ENCODE data around the gene PIK3C2A. TPM values are rescaled to one million over a fixed set of nuclear protein-coding genes. Genes with fewer than 3 reads are reported as not detected.

Gene PIK3C2A
- total RNA-seq, 1 donor from 2014 or later = 48.3 TPM

DNA sequence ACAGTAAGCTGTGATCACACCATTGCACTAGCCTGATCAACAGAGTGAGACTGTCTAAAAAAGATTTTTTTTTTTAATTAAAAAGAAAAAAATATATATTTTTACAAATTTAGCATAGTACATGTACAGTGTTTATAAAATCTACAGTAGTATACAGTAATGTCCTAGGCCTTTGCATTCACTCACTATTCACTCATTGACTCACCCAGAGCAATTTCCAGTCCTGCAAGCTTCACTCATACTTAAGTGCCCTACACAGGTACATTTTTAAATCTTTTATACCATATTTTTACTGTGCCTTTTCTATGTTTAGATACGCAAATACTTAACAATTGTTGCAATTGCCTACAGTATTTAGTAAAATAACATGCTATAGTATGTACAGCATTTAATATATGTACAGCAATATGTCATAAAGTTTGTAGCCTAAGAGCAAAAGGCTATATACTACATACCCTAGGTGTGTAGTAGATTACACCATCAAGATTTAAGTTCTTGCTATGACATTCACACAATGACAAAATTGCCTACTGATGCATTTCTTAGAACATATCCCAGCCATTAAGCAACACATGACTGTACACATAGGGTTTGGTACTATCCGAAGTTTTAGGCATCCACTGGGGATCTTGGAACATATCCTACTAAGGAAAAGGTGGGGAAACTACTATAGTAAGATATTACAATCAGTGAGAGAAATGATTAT is 22.8 kb downstream of the PIK3C2A start:
- no peak for DNase-seq (ENCODE audit: low read depth)
- TF ChIP-seq, protein P1, sequence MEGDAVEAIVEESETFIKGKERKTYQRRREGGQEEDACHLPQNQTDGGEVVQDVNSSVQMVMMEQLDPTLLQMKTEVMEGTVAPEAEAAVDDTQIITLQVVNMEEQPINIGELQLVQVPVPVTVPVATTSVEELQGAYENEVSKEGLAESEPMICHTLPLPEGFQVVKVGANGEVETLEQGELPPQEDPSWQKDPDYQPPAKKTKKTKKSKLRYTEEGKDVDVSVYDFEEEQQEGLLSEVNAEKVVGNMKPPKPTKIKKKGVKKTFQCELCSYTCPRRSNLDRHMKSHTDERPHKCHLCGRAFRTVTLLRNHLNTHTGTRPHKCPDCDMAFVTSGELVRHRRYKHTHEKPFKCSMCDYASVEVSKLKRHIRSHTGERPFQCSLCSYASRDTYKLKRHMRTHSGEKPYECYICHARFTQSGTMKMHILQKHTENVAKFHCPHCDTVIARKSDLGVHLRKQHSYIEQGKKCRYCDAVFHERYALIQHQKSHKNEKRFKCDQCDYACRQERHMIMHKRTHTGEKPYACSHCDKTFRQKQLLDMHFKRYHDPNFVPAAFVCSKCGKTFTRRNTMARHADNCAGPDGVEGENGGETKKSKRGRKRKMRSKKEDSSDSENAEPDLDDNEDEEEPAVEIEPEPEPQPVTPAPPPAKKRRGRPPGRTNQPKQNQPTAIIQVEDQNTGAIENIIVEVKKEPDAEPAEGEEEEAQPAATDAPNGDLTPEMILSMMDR (IDR thresholded peaks at IDR 0.05; ENCODE audit: insufficient read depth, low read length, poor library complexity, severe bottlenecking) = no peak
- Histone ChIP-seq H3K36me3 (ENCODE audit: control insufficient read depth, insufficient read depth, low read length) (no peaks in the 10 kb centered on the region), H3K4me3 (ENCODE audit: low read depth, low read length) (no peak overlapping the region), H3K27me3 (ENCODE audit: control insufficient read depth, insufficient read depth, low read length) (no peaks in the 10 kb centered on the region)

DNA sequence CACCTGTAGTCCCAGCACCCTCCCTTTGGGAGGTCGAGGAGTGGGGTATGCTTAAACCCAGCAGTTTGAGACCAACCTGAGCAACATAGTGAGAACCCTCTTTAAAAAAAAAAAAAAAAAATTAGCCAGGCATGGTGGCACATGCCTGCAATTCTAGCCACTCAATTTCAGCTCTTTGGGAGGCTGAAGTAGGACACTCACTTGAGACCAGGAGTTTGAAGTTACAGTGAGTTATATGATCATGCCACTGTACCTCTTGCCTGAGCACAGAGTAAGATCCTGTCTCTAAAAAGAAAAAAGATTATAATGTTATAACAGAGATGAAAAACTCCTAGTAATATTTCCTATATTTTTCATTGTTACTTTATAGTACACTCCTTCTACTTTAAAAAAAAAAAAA is 23.9 kb downstream of the PIK3C2A start:
- TF ChIP-seq, protein P1 (IDR thresholded peaks at IDR 0.05; ENCODE audit: insufficient read depth, low read length, poor library complexity, severe bottlenecking) = no peak
- no peak overlapping the region for H3K4me3 ChIP-seq (ENCODE audit: low read depth, low read length)
- DNase-seq (ENCODE audit: low read depth) = no peak
- H3K27me3 ChIP-seq (ENCODE audit: control insufficient read depth, insufficient read depth, low read length) = no peaks in the 10 kb centered on the region
- no peaks in the 10 kb centered on the region for H3K36me3 ChIP-seq (ENCODE audit: control insufficient read depth, insufficient read depth, low read length)

DNA sequence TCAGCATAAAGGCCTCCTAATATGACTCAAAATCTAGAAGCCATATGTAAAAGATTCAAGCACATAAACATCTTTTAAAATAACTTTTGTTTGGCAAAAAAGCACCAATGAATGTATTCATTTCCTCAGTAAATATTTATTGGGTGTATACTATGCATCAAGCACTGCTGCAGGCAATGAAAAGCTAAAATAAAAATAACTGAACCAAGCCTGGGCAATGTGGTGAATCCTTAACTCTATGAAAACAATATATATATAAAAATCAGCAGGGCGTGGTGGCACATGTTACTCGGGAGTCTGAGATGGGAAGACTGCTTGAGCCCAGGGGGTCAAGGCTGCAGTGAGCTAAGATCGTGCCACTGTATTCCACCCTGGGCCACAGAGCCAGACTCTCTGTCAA is 27.8 kb downstream of the PIK3C2A start:
- H3K4me3 ChIP-seq (ENCODE audit: low read depth, low read length) = no peak overlapping the region
- DNase-seq (ENCODE audit: low read depth) = no peak
- TF ChIP-seq, protein P1 (IDR thresholded peaks at IDR 0.05; ENCODE audit: insufficient read depth, low read length, poor library complexity, severe bottlenecking) = no peak
- H3K36me3 ChIP-seq (ENCODE audit: control insufficient read depth, insufficient read depth, low read length) = no peaks in the 10 kb centered on the region
- no peaks in the 10 kb centered on the region for H3K27me3 ChIP-seq (ENCODE audit: control insufficient read depth, insufficient read depth, low read length)

DNA sequence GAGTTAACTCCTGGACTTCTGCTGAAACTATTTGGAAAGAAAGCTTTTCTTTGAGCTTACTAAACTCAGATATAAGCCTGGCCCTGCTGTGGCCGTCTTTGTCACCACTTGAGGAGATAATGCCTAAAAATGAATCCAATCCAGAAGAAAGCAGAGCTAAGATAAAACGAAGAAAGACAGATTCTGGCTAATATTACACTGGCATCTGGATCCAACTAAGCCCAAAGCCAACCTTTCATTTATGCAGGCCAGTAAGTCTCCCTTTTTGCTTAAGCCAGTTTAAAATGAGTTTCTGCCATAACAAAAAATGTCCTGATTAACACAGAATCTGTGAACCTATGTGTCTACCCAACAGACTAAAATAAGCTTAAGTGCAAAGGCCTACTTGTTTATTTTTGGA is 34.5 kb downstream of the PIK3C2A start:
- Histone ChIP-seq H3K36me3 (ENCODE audit: control insufficient read depth, insufficient read depth, low read length) (no peaks in the 10 kb centered on the region), H3K27me3 (ENCODE audit: control insufficient read depth, insufficient read depth, low read length) (no peaks in the 10 kb centered on the region), H3K4me3 (ENCODE audit: low read depth, low read length) (no peak overlapping the region)
- no peak for DNase-seq (ENCODE audit: low read depth)
- TF ChIP-seq, protein P1 (IDR thresholded peaks at IDR 0.05; ENCODE audit: insufficient read depth, low read length, poor library complexity, severe bottlenecking) = no peak

DNA sequence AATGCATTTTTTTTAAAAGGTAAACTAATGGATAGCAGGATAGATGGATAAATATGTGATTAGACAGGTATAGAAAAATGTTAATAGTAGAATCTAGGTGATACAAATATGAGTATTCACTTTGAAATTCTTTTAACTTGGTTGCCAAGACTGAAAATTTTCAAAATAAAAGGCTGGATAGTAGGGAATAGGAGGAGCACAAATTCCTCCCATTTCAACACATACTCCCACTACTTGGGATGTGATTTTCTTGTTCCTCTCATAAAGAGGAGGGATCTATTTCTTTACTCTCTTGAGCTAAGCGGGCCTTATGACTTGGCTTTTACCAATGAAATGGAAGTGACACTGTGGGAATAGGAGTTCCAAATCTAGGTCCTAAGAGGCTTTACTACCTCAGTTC is 35.9 kb downstream of the PIK3C2A start:
- H3K4me3 ChIP-seq (ENCODE audit: low read depth, low read length) = no peak overlapping the region
- TF ChIP-seq, protein P1 (IDR thresholded peaks at IDR 0.05; ENCODE audit: insufficient read depth, low read length, poor library complexity, severe bottlenecking) = no peak
- DNase-seq (ENCODE audit: low read depth) = no peak
- no peaks in the 10 kb centered on the region for H3K27me3 ChIP-seq (ENCODE audit: control insufficient read depth, insufficient read depth, low read length)
- H3K36me3 ChIP-seq (ENCODE audit: control insufficient read depth, insufficient read depth, low read length) = no peaks in the 10 kb centered on the region

DNA sequence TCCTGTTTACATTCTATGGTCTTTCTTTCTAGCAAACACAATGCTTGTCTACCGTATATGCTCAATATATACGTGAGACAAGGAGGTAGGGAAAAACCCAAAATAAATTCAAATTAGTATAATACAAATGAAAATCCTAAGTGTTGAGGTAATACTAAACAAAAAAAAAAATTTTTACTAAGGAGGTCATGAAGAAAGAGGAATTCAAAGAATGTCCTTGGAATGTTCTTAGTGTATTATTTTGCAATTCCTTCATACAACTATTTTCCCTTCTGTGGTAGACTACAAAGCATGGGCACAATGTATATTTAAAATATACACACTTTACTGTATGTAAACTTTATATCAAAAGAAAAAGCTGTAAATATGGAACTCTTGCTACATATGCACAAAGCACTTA is 36.4 kb downstream of the PIK3C2A start:
- TF ChIP-seq, protein P1 (IDR thresholded peaks at IDR 0.05; ENCODE audit: insufficient read depth, low read length, poor library complexity, severe bottlenecking) = no peak
- H3K27me3 ChIP-seq (ENCODE audit: control insufficient read depth, insufficient read depth, low read length) = no peaks in the 10 kb centered on the region
- H3K4me3 ChIP-seq (ENCODE audit: low read depth, low read length) = no peak overlapping the region
- DNase-seq (ENCODE audit: low read depth) = peak; percentile 14
- H3K36me3 ChIP-seq (ENCODE audit: control insufficient read depth, insufficient read depth, low read length) = no peaks in the 10 kb centered on the region

All from kidney epithelial cell (primary cell).